CD4-positive, alpha-beta T cell treated with Interleukin-4 for 4 hours (primary cell): ENCODE measurements around the gene VSX2.

Source experiments
- DNase-seq: peaks from one replicate; pipeline ENCODE4 v3.0.0-alpha.2; 2020

Gene VSX2

DNA sequence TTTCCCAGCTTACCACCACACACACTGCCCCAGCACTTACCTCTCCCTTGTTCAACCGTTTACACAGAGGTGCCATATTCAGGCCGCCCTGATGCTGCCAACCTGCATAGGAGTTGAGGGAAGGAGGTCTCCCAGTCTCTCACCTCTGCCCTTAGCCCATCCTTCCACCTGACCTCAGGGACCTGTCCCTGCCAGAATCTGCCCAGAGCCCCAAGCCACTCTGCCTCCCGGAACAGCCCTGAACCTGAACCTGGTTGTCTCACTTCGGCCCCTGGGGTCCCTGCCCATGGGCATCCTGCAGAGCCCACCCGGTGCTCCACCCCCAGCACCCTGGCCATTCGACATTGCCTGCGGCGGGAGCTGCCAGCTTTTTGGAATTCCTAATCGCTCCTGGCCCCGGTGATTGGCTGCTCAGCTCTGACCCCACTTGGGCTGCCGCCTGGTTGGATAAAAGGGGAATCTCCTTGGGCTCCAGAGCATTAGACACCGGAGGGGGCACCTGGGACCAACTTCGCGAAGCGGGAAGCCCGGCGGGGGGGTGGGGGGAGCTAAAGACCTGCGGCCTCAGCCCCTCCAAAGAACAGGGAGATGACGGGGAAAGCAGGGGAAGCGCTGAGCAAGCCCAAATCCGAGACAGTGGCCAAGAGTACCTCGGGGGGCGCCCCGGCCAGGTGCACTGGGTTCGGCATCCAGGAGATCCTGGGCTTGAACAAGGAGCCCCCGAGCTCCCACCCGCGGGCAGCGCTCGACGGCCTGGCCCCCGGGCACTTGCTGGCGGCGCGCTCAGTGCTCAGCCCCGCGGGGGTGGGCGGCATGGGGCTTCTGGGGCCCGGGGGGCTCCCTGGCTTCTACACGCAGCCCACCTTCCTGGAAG lies at the start of gene VSX2:
TSS of gene VSX2 (plus strand) at position 476 of the 874 bp plus-strand sequence. CDS start at position 589, 113 bp downstream.
- DNase-seq = no peak

DNA sequence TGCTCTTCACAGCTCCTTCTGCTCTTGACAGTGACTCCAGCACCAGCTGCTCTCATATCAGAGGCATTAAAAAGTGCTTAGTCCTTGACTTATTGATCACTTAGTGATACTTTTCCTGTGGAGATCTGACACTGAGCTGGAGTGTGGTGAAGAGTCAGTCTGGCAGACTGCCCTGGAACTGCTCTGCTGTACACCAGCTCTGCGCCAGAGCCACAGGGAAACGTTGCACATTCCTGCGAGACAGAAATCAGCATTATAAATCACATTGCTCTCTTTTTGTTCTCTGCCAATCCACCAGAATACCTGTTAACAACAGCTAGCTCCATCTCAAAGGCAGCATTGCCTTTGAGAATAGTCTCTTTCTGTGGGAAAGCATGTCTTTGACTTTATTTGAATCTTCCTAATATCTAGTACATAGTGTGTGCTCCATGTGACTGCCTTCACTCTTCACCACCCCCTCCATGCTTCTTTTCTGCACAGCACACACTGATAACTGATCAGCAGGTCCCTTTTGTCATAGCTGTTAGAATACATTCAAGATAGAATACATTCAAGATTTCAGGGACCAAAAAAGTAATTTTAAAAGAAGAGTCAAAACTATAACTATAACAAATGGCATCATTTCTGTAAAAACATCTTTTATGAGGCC lies 48.2 kb upstream of the VSX2 start:
- no peak for DNase-seq

GRCh38 chr14:74194506-74195274 lies 44.6 kb upstream of the VSX2 start:
- DNase-seq = no peak

DNA sequence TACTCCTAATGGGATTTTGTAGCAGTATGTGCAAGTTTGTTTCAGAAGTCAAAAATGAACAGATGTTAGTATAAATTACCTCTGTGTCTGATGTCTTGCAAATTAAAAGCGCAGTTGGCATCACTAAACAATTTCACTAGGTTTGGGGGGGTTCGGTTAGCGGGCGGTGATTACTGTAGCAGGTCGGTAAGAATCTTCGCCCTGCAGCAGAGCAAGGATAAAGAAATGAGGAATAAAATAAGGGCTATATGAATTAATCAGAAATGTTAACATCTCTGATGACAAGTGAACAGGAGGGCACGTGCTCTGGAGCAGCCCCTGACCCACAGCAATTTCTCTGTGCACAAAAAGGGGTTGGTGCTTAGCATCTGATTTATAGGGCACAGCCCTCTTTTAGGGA lies 43.6 kb upstream of the VSX2 start:
- DNase-seq = no peak

GRCh38 chr14:74198441-74199234 lies 40.6 kb upstream of the VSX2 start:
- DNase-seq = no peak

- DNase-seq = no peak
These were observed 37.1 kb upstream of the VSX2 start for GRCh38 chr14:74202113-74202512.

DNA sequence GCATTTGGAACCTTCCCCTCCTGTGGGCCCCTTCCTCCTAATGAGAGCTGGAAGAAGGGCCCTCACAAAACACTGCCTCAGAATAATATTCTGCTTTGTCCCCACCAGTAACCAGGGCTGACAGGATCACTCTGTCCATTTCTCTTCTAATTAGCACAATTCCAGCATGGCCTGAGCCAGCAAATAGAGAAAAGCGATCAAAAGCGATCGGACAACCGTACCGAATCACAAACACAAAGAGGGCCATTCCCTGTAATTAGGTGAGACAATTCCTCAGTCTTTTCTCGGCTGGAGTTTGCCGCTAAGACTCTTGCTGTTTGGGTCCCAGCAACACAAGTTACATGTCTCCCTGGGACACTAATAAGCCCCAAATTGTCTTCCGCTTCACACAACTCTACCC lies 35.6 kb upstream of the VSX2 start:
- no peak for DNase-seq

DNA sequence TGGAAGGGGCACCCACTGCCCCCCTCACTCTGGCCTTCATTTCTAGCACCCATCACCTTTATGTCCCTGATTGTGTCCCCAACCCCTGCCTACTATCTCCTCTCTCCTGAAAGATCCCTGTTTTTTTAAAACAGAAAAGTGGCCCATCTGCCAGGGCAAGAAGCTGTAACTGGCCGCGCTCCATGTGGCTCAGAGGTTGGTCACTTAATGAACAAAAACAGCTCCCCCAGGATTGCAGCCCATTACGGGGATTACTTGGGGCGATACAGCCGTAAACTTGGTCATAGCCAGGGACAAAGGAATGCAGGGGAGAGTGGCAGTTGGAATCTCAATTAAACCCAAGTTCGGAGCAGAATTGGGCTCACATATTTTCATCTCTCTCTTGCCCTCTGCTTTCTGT lies 34.8 kb upstream of the VSX2 start:
- no peak for DNase-seq

DNA sequence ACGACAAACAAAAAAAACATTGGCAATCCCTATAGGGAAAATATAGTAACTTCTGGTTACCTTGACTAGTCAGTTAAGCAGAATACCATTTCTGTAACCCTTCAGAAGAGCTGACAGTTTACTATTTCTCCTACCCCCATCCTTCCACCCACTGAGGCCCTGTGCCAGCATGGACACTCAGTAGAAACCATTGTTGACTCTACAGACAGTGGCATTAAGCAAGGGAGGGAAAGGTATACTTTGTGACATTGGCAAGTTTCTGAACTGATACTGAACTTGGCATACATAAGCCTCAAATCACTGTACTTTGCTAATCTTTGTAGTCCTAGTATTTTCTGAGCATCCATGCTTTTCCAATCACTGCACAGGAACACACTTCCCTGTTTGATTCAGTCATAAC lies 33.4 kb upstream of the VSX2 start:
- DNase-seq = no peak

GRCh38 chr14:74207943-74208342 lies 31.3 kb upstream of the VSX2 start:
- DNase-seq = no peak

- DNase-seq = no peak
These were observed 30.6 kb upstream of the VSX2 start for GRCh38 chr14:74208642-74209041.

GRCh38 chr14:74211945-74212580 lies 27.2 kb upstream of the VSX2 start:
- DNase-seq = no peak

- DNase-seq = no peak
These were observed 25.1 kb upstream of the VSX2 start for GRCh38 chr14:74213907-74214803.

- no peak for DNase-seq
These were observed 22.6 kb upstream of the VSX2 start for GRCh38 chr14:74216671-74217070.

DNA sequence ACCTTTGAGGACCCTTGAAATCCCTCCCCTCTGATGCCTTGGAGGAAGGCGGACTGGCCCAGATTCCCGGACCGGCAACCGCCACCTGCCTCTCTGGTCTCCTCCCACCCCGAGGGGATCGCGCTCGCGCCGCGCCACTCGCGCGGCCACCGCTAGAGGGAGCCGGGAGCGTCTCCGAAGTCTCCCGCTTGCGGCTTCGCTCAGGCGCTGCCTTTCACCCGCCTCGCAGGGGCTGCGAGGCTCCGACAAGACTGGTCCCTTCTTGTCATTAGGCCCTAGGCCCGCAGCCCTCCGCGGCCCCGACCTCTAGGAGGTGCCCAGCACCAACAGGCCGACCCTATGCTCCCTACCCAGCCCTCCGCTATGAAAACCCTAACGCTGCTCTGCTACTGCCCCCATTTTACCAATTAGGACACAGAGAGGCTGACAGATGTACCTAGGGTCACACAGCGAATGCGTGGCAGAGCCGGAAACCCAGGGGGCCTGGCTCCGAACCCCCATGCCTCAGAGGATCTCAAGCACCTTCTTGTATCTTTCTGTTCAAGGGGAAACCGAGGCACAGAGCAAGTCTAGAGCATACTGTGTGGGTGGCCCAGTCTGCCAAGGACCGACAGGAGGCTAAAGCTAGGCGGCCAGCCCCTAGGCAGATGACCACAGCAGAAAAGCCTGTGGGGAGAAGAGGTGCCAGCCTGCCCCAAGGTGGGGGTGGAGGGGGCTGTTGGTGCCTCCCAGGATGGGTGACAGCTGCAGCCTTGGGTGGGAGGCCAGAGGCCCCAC lies 21.4 kb upstream of the VSX2 start:
- peak; percentile 44 for DNase-seq

GRCh38 chr14:74218462-74218861 lies 20.8 kb upstream of the VSX2 start:
- no peak for DNase-seq

GRCh38 chr14:74219277-74220205 lies 19.7 kb upstream of the VSX2 start:
- no peak for DNase-seq

GRCh38 chr14:74220991-74221390 lies 18.3 kb upstream of the VSX2 start:
- DNase-seq = no peak

DNA sequence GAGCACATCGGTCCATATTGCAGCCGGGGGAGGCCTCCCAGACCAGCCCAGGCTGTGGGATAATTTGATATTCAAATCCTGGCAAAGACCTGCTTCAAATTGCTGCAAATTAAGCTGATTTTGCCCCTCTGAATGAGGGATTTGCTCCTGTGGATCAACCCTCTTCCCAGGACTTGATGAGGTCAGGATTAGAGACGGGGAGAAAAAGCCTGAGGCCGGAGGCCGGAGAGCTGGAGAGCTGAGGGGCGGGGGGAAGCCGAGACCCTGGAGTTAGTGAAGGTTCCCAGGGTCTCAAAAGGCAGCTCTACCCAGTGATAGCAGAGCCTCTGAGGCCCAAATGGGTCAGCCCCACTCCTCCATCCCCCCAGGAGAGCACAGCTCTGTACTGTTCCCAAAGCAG lies 17.5 kb upstream of the VSX2 start:
- DNase-seq = no peak
